ENCODE results near the gene SEPTIN6. TPM values are rescaled to one million over a fixed set of nuclear protein-coding genes. Genes with fewer than 3 reads are reported as not detected.

The SEPTIN6 gene
- total and polyA plus RNA-seq, 5 donors from 2014 or later: 144 to 290 (median 201) TPM

GRCh38 chrX:119643696-119644095, 49.3 kb downstream of the SEPTIN6 start:
- DNase-seq (no peak), ATAC-seq (ENCODE audit: low read depth in 2 of 2) (no peak)
- Histone ChIP-seq H3K9me3 (ENCODE audit: control insufficient read depth in 2 of 2, low read length in 2 of 2) (no peaks in the 10 kb centered on the region), H3K27me3 (ENCODE audit: control insufficient read depth, insufficient read depth, low read length) (no peaks in the 10 kb centered on the region), H3K27ac (ENCODE audit: insufficient read depth, low read length, poor library complexity, severe bottlenecking) (no peak overlapping the region), H3K36me3 (ENCODE audit: control insufficient read depth, insufficient read depth, low read length) (peaks cover 67% of the 10 kb centered on the region), H3K4me3 (ENCODE audit: low read depth, low read length) (no peak overlapping the region), H3K4me1 (ENCODE audit: control insufficient read depth, insufficient read depth, low read length, poor library complexity, severe bottlenecking) (peaks cover 21% of the 10 kb centered on the region)
- peak overlapping the region in 2 of 3 donors; percentile 12 to 17 for H3K27ac Mint-ChIP-seq
- H3K27me3 Mint-ChIP-seq: no peaks in the 10 kb centered on the region
- no peaks in the 10 kb centered on the region for H3K9me3 Mint-ChIP-seq
- peak overlapping the region in 1 of 4 donors; percentile 48 for H3K4me3 Mint-ChIP-seq
- H3K4me1 Mint-ChIP-seq: peaks cover 10 to 64% (median 19%) of the 10 kb centered on the region in 4 donors
- H3K36me3 Mint-ChIP-seq: peaks cover 65% of the 10 kb centered on the region

Other genes with a start within 250 kb of the SEPTIN6 start
- 165 TPM for gene SLC25A5, start 224.7 kb downstream of the SEPTIN6 start, total RNA-seq
- gene SLC25A5, start 224.7 kb downstream of the SEPTIN6 start, polyA plus RNA-seq: 100 to 1,000 TPM; 236 to 336 (median 273) TPM
- gene STEEP1, start 127.8 kb downstream of the SEPTIN6 start, total RNA-seq: 23.9 TPM
- gene STEEP1, start 127.8 kb downstream of the SEPTIN6 start, polyA plus RNA-seq: 10 to 100 TPM; 11.3 to 15.0 (median 13.3) TPM
- 80.1 TPM for gene UBE2A, start 118.6 kb downstream of the SEPTIN6 start, total RNA-seq
- gene UBE2A, start 118.6 kb downstream of the SEPTIN6 start, polyA plus RNA-seq: 10 to 100 TPM; 44.6 to 62.9 (median 55.8) TPM
- 14.1 TPM for gene NKRF, start 86.7 kb downstream of the SEPTIN6 start, total RNA-seq
- gene NKRF, start 86.7 kb downstream of the SEPTIN6 start, polyA plus RNA-seq: 1 to 10 TPM; 3.4 to 6.9 (median 6.2) TPM
- not detected for gene SOWAHD, start 65.4 kb upstream of the SEPTIN6 start, total RNA-seq
- under 1 TPM; 0.38 to 0.52 (median 0.46) TPM for gene SOWAHD, start 65.4 kb upstream of the SEPTIN6 start, polyA plus RNA-seq
- gene RPL39, start 98.5 kb upstream of the SEPTIN6 start, total RNA-seq: 2,712 TPM
- gene RPL39, start 98.5 kb upstream of the SEPTIN6 start, polyA plus RNA-seq: 1,000 to 10,000 TPM; 3,971 to 5,634 (median 4,678) TPM
- 10.5 TPM for gene UPF3B, start 159.8 kb upstream of the SEPTIN6 start, total RNA-seq
- gene UPF3B, start 159.8 kb upstream of the SEPTIN6 start, polyA plus RNA-seq: 1 to 10 TPM; 2.9 to 4.8 (median 3.5) TPM
- 30.7 TPM for gene RNF113A, start 178.6 kb upstream of the SEPTIN6 start, total RNA-seq
- gene RNF113A, start 178.6 kb upstream of the SEPTIN6 start, polyA plus RNA-seq: 10 to 100 TPM; 59.0 to 85.8 (median 75.4) TPM
- gene NDUFA1, start 178.7 kb upstream of the SEPTIN6 start, total RNA-seq: 56.6 TPM
- gene NDUFA1, start 178.7 kb upstream of the SEPTIN6 start, polyA plus RNA-seq: 100 to 1,000 TPM; 306 to 456 (median 332) TPM
- gene AKAP14, start 202.7 kb upstream of the SEPTIN6 start, total RNA-seq: not detected
- not detected for gene AKAP14, start 202.7 kb upstream of the SEPTIN6 start, polyA plus RNA-seq